ENCODE measurements around the gene ZNF428. TPM values are rescaled to one million over a fixed set of nuclear protein-coding genes. Genes with fewer than 3 reads are reported as not detected.

The ZNF428 gene
- total RNA-seq, 1 donor = 37.3 TPM

DNA sequence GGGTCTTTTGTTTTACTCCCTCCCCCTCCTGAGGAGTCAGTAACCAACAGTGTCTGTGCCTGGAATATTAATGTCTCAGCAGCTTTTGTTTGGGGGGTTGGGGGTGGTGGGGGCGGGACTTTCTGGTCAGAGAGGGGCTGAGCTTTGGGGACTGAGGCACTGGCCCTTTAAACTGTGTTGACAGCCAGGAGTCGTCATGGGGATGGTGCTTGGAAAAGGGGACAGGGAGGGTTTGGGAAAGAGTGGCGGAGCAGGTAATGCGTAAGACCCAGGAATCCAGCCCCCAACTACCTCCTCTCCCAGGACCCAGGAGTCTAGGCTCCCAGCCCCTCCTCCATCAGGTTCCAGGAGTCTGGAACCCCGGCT lies 15.1 kb upstream of the ZNF428 start:
- H2AFZ ChIP-seq (ENCODE audit: low read length) = peak overlapping the region; percentile 49
- H3K4me1 ChIP-seq (ENCODE audit: insufficient read depth, low read length) = peaks cover 24% of the 10 kb centered on the region

DNA sequence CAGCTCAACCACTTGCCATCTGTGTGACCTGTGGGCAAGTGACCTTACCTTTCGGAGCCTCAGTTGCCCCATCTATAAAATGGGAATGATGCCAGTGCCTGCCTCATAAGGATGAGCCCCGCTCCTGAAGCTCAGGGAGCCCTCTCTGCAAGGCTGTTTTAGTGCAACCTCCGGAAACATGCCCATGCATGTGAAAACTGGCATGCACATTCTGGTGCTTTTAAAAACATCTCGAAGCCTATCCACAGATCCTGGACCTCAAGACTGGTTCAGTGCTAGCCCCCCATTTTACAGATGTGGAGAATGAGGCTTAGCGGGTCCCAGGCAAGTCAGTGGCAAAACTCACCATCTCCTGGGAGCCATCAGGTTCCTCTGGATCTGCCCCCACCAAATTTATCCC lies 14.6 kb upstream of the ZNF428 start:
- Histone ChIP-seq H3K4me3 (ENCODE audit: insufficient read depth, low read length) (no peak overlapping the region), H3K36me3 (ENCODE audit: insufficient read depth, low read length) (no peaks in the 10 kb centered on the region), H3K9me3 (ENCODE audit: low read depth, low read length) (no peaks in the 10 kb centered on the region), H3K79me2 (ENCODE audit: insufficient read depth, low read length) (no peaks in the 10 kb centered on the region), H4K20me1 (ENCODE audit: insufficient read depth, low read length) (no peaks in the 10 kb centered on the region), H2AFZ (ENCODE audit: low read length) (peak overlapping the region; percentile 37), H3K4me1 (ENCODE audit: insufficient read depth, low read length) (peaks cover 24% of the 10 kb centered on the region), H3K27ac (ENCODE audit: low read depth, low read length) (no peak overlapping the region), H3K4me2 (ENCODE audit: insufficient read depth, low read length) (peak overlapping the region; percentile 13), H3K27me3 (ENCODE audit: insufficient read depth, low read length) (peaks cover 18% of the 10 kb centered on the region)
- TF ChIP-seq, protein P1, sequence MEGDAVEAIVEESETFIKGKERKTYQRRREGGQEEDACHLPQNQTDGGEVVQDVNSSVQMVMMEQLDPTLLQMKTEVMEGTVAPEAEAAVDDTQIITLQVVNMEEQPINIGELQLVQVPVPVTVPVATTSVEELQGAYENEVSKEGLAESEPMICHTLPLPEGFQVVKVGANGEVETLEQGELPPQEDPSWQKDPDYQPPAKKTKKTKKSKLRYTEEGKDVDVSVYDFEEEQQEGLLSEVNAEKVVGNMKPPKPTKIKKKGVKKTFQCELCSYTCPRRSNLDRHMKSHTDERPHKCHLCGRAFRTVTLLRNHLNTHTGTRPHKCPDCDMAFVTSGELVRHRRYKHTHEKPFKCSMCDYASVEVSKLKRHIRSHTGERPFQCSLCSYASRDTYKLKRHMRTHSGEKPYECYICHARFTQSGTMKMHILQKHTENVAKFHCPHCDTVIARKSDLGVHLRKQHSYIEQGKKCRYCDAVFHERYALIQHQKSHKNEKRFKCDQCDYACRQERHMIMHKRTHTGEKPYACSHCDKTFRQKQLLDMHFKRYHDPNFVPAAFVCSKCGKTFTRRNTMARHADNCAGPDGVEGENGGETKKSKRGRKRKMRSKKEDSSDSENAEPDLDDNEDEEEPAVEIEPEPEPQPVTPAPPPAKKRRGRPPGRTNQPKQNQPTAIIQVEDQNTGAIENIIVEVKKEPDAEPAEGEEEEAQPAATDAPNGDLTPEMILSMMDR (IDR thresholded peaks at IDR 0.05; ENCODE audit: extremely low read depth, low read depth, low read length) = no peak
- no peak for DNase-seq (ENCODE audit: insufficient read length, low spot score, missing footprints)

More for the DNA sequence above, 15.1 kb upstream of the ZNF428 start:
- peak overlapping the region; percentile 40 for H3K4me3 ChIP-seq (ENCODE audit: insufficient read depth, low read length)
- H3K27ac ChIP-seq (ENCODE audit: low read depth, low read length) = no peak overlapping the region
- H4K20me1 ChIP-seq (ENCODE audit: insufficient read depth, low read length) = no peaks in the 10 kb centered on the region
- TF ChIP-seq, protein P1 (IDR thresholded peaks at IDR 0.05; ENCODE audit: extremely low read depth, low read depth, low read length) = no peak
- H3K27me3 ChIP-seq (ENCODE audit: insufficient read depth, low read length) = peaks cover 20% of the 10 kb centered on the region
- no peak for DNase-seq (ENCODE audit: insufficient read length, low spot score, missing footprints)
- no peaks in the 10 kb centered on the region for H3K36me3 ChIP-seq (ENCODE audit: insufficient read depth, low read length)
- no peaks in the 10 kb centered on the region for H3K9me3 ChIP-seq (ENCODE audit: low read depth, low read length)
- peak overlapping the region; percentile 49 for H3K4me2 ChIP-seq (ENCODE audit: insufficient read depth, low read length)
- H3K79me2 ChIP-seq (ENCODE audit: insufficient read depth, low read length) = no peaks in the 10 kb centered on the region

DNA sequence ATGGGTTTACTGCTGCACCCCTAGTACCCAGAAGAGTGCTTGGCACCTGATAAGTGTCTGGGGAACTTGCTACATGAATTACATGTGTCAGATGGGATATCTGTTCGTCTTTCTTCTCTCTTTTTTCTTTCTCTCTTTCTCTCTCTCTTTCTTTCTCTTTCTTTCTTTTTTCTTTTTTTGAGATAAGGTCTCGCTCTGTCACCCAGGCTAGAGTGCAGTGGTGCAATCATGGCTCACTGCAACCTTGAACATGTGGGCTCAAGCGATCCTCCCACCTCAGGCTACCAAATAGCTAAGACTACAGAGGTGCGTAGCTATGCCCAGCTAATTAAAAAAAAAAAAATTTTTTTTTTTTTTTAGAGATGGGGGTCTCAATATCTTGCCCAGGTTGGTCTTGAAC lies 14.1 kb upstream of the ZNF428 start:
- TF ChIP-seq, protein P1 (IDR thresholded peaks at IDR 0.05; ENCODE audit: extremely low read depth, low read depth, low read length) = no peak
- H3K4me3 ChIP-seq (ENCODE audit: insufficient read depth, low read length) = no peak overlapping the region

DNA sequence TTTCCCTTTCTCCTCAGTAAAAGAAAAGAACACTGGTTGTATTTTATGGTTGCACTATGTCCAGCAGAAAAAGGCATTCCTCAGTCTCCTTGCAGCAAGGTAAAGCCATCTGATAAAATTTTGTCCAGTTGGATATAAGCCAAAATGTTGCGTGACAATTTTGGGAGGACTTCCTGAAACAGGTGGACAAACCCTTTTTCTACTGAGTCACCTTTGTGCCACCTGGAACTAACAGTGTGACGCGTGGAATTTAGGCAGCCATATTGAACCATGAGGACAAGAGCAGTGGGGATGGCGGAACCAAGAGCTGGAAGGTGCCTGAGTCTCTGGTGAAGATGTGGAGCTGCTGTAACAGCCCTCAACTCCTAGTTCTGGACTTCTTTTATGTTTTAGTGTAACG lies 12.1 kb upstream of the ZNF428 start:
- H3K9me3 ChIP-seq (ENCODE audit: low read depth, low read length) = no peaks in the 10 kb centered on the region
- TF ChIP-seq, protein P1 (IDR thresholded peaks at IDR 0.05; ENCODE audit: extremely low read depth, low read depth, low read length) = no peak
- no peak for DNase-seq (ENCODE audit: insufficient read length, low spot score, missing footprints)
- H3K27ac ChIP-seq (ENCODE audit: low read depth, low read length) = no peak overlapping the region
- H4K20me1 ChIP-seq (ENCODE audit: insufficient read depth, low read length) = no peaks in the 10 kb centered on the region
- H3K27me3 ChIP-seq (ENCODE audit: insufficient read depth, low read length) = no peaks in the 10 kb centered on the region
- no peaks in the 10 kb centered on the region for H3K79me2 ChIP-seq (ENCODE audit: insufficient read depth, low read length)
- H3K36me3 ChIP-seq (ENCODE audit: insufficient read depth, low read length) = no peaks in the 10 kb centered on the region
- no peak overlapping the region for H2AFZ ChIP-seq (ENCODE audit: low read length)
- no peak overlapping the region for H3K4me2 ChIP-seq (ENCODE audit: insufficient read depth, low read length)
- peaks cover 24% of the 10 kb centered on the region for H3K4me1 ChIP-seq (ENCODE audit: insufficient read depth, low read length)
- H3K4me3 ChIP-seq (ENCODE audit: insufficient read depth, low read length) = no peak overlapping the region

More for the DNA sequence above, 14.1 kb upstream of the ZNF428 start:
- Histone ChIP-seq H4K20me1 (ENCODE audit: insufficient read depth, low read length) (no peaks in the 10 kb centered on the region), H3K27me3 (ENCODE audit: insufficient read depth, low read length) (peaks cover 13% of the 10 kb centered on the region), H3K36me3 (ENCODE audit: insufficient read depth, low read length) (no peaks in the 10 kb centered on the region), H2AFZ (ENCODE audit: low read length) (no peak overlapping the region), H3K27ac (ENCODE audit: low read depth, low read length) (no peak overlapping the region), H3K79me2 (ENCODE audit: insufficient read depth, low read length) (no peaks in the 10 kb centered on the region), H3K9me3 (ENCODE audit: low read depth, low read length) (no peaks in the 10 kb centered on the region), H3K4me2 (ENCODE audit: insufficient read depth, low read length) (no peak overlapping the region), H3K4me1 (ENCODE audit: insufficient read depth, low read length) (peaks cover 24% of the 10 kb centered on the region)
- DNase-seq (ENCODE audit: insufficient read length, low spot score, missing footprints) = no peak
